Astrocyte (in vitro differentiated cells and primary cell): ENCODE data around the gene MUC6. TPM values are rescaled to one million over a fixed set of nuclear protein-coding genes. Genes with fewer than 3 reads are reported as not detected.

Experiments
- DNase-seq: peaks from one replicate; pipeline ENCODE4 v3.0.0-alpha.2; 2010; ENCODE audit warnings: low read depth
- FAIRE-seq: peaks from 2 replicates; lab custom pipeline; 2011; peaks lifted over from hg19 to GRCh38; lab: Jason Lieb, UNC
- H2AFZ ChIP-seq: 2 replicates; pipeline ENCODE4 v1.6.0; 2012; ENCODE audit warnings: low read depth, low read length, inconsistent platforms
- H3K27ac ChIP-seq: 2 replicates; pipeline ENCODE4 v1.5.1; 2011; ENCODE audit warnings: low read depth, low read length, inconsistent platforms
- H3K27me3 ChIP-seq: 2 replicates; pipeline ENCODE4 v1.6.0; 2011; ENCODE audit warnings: low read length, inconsistent platforms; ENCODE audit not compliant: insufficient read depth
- H3K36me3 ChIP-seq: 2 replicates; pipeline ENCODE4 v1.5.1; 2011; ENCODE audit warnings: low read length, inconsistent platforms; ENCODE audit not compliant: insufficient read depth
- H3K4me1 ChIP-seq: 2 replicates; pipeline ENCODE4 v1.5.1; 2011; ENCODE audit warnings: low read length, inconsistent platforms; ENCODE audit not compliant: insufficient read depth
- H3K4me2 ChIP-seq: 2 replicates; pipeline ENCODE4 v1.6.0; 2012; ENCODE audit warnings: low read length, inconsistent platforms
- H3K4me3 ChIP-seq: 2 replicates; pipeline ENCODE4 v1.5.1; 2011; ENCODE audit warnings: low read depth, mild to moderate bottlenecking, low read length, inconsistent platforms; ENCODE audit not compliant: insufficient read depth
- H3K79me2 ChIP-seq: 2 replicates; pipeline ENCODE4 v1.6.0; 2012; ENCODE audit warnings: mild to moderate bottlenecking, low read length, inconsistent platforms; ENCODE audit not compliant: insufficient read depth
- H3K9ac ChIP-seq: 2 replicates; pipeline ENCODE4 v1.6.0; 2012; ENCODE audit warnings: mild to moderate bottlenecking, low read length, inconsistent platforms
- H3K9me3 ChIP-seq: 2 replicates; pipeline ENCODE4 v1.5.1; 2012; ENCODE audit warnings: low read depth, mild to moderate bottlenecking, low read length, inconsistent platforms; ENCODE audit not compliant: insufficient read depth
- H4K20me1 ChIP-seq: 2 replicates; pipeline ENCODE4 v1.6.0; 2012; ENCODE audit warnings: low read length, inconsistent platforms; ENCODE audit not compliant: insufficient read depth
- H3K27ac Mint-ChIP-seq: one replicate; pipeline ENCODE4 v1.8.0; 2021; ENCODE audit warnings: mild to moderate bottlenecking, mixed read lengths; ENCODE audit not compliant: unreplicated experiment
- H3K27me3 Mint-ChIP-seq: one replicate; pipeline ENCODE4 v1.8.0; 2021; ENCODE audit warnings: low read depth, mixed read lengths; ENCODE audit not compliant: unreplicated experiment
- H3K36me3 Mint-ChIP-seq: one replicate; pipeline ENCODE4 v1.8.0; 2021; ENCODE audit warnings: low read depth, mixed read lengths; ENCODE audit not compliant: unreplicated experiment
- H3K4me1 Mint-ChIP-seq: one replicate; pipeline ENCODE4 v1.8.0; 2021; ENCODE audit warnings: low read depth, mixed read lengths; ENCODE audit not compliant: unreplicated experiment
- H3K4me3 Mint-ChIP-seq: one replicate; pipeline ENCODE4 v1.8.0; 2021; ENCODE audit warnings: mild to moderate bottlenecking, moderate library complexity, mixed read lengths; ENCODE audit not compliant: unreplicated experiment
- H3K9me3 Mint-ChIP-seq: one replicate; pipeline ENCODE4 v1.8.0; 2021; ENCODE audit warnings: mild to moderate bottlenecking, mixed read lengths; ENCODE audit not compliant: unreplicated experiment
- CTCF ChIP-seq: IDR thresholded peaks from 2 replicates; pipeline ENCODE4 v1.5.1; 2011; ENCODE audit warnings: low read depth, mild to moderate bottlenecking, inconsistent platforms, low read length, moderate library complexity; ENCODE audit not compliant: insufficient read depth
- EZH2 ChIP-seq: IDR thresholded peaks from 2 replicates; pipeline ENCODE4 v1.6.1; 2012; ENCODE audit warnings: mild to moderate bottlenecking, low read length, inconsistent platforms; ENCODE audit not compliant: insufficient read depth
- total RNA-seq: library from RNA; stranded (reverse); gene quantifications from 2 replicates; pipeline ENCODE4 v1.2.1, GENCODE V29; 2021

MUC6 gene
- total RNA-seq, 1 donor from 2014 or later = not detected

DNA sequence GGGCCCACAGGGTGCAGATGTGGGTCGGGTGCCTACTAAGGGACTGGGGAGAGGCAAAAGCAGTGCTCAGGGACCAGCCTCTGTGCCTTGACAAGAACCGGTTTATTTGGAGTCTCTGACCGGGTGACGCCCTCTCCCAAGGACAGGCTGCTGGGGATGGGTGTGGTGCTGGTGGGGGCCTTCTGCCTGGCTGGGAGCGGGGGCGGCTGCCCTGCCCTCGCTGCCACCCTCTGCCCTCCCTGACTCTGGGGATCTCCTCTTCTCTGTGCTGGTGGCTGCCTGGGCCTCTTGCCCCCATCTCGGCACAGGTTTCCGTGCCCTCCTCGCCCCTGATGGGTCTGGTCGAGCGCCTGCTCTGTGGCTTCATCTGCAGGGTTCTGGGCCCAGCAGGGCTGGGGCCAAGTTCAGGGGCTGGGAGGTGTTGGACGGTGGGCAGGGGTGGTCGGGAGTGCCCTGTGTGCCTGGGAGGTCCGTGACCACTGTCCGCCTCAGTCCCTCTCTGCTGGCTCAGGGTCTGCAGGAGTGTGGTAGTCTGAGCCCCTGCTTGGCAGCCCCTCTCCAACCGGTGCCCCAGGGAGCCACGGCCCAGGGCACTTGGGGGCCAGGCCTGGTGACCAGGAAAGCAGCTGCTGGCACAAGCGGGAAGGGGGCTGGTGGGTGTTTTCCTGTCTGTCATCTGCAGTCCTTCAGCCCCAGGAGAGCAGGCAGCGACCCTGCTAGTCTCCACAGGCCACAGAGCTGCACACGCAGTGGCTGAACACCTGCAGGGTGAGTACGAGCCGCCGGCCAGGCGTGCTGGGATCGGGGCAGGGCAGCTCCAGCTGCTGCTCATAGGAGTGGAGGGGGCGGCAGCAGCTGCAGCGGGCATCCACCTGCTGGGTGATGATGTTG lies 23.5 kb downstream of the MUC6 start:
- Histone ChIP-seq H3K4me3 (no peak overlapping the region), H3K4me1 (no peaks in the 10 kb centered on the region), H4K20me1 (peaks cover 41% of the 10 kb centered on the region), H3K9ac (no peak overlapping the region), H3K9me3 (no peaks in the 10 kb centered on the region), H3K4me2 (no peak overlapping the region), H3K27me3 (no peaks in the 10 kb centered on the region), H2AFZ (no peak overlapping the region), H3K79me2 (peaks cover 15% of the 10 kb centered on the region), H3K27ac (no peak overlapping the region), H3K36me3 (peaks cover 7% of the 10 kb centered on the region)
- FAIRE-seq (no peak), DNase-seq (no peak)
- peaks cover 4% of the 10 kb centered on the region for H3K4me1 Mint-ChIP-seq
- H3K36me3 Mint-ChIP-seq = peaks cover 16% of the 10 kb centered on the region
- H3K27ac Mint-ChIP-seq = no peak overlapping the region
- TF ChIP-seq CTCF (no peak), EZH2 (no peak)
- H3K27me3 Mint-ChIP-seq = no peaks in the 10 kb centered on the region
- H3K9me3 Mint-ChIP-seq = peaks cover 8% of the 10 kb centered on the region
- no peak overlapping the region for H3K4me3 Mint-ChIP-seq

GRCh38 chr11:1012291-1012690 lies 24.2 kb downstream of the MUC6 start:
- Histone ChIP-seq H3K4me2 (no peak overlapping the region), H3K27ac (no peak overlapping the region), H3K4me3 (no peak overlapping the region), H3K79me2 (peaks cover 10% of the 10 kb centered on the region), H3K9me3 (no peaks in the 10 kb centered on the region), H4K20me1 (peaks cover 40% of the 10 kb centered on the region), H3K27me3 (no peaks in the 10 kb centered on the region), H3K36me3 (peaks cover 7% of the 10 kb centered on the region), H2AFZ (no peak overlapping the region), H3K4me1 (no peaks in the 10 kb centered on the region), H3K9ac (no peak overlapping the region)
- peaks cover 4% of the 10 kb centered on the region for H3K4me1 Mint-ChIP-seq
- DNase-seq (no peak), FAIRE-seq (no peak)
- TF ChIP-seq CTCF = no peak
- TF ChIP-seq EZH2 = no peak
- no peak overlapping the region for H3K27ac Mint-ChIP-seq
- H3K36me3 Mint-ChIP-seq = peaks cover 12% of the 10 kb centered on the region
- H3K27me3 Mint-ChIP-seq = no peaks in the 10 kb centered on the region
- peaks cover 4% of the 10 kb centered on the region for H3K9me3 Mint-ChIP-seq
- H3K4me3 Mint-ChIP-seq = no peak overlapping the region

- no peak overlapping the region for H3K27ac ChIP-seq
- no peaks in the 10 kb centered on the region for H3K9me3 ChIP-seq
- no peaks in the 10 kb centered on the region for H3K4me1 ChIP-seq
- Mint-ChIP-seq H3K27ac (no peak overlapping the region), H3K36me3 (peaks cover 4% of the 10 kb centered on the region), H3K4me1 (no peaks in the 10 kb centered on the region), H3K9me3 (no peaks in the 10 kb centered on the region), H3K27me3 (no peaks in the 10 kb centered on the region), H3K4me3 (no peak overlapping the region)
- no peak overlapping the region for H2AFZ ChIP-seq
- H3K4me2 ChIP-seq = no peak overlapping the region
- H3K36me3 ChIP-seq = peaks cover 7% of the 10 kb centered on the region
- no peak overlapping the region for H3K4me3 ChIP-seq
- TF ChIP-seq EZH2 (no peak), CTCF (no peak)
- FAIRE-seq (no peak), DNase-seq (no peak)
- H4K20me1 ChIP-seq = peaks cover 35% of the 10 kb centered on the region
- H3K79me2 ChIP-seq = no peaks in the 10 kb centered on the region
- no peaks in the 10 kb centered on the region for H3K27me3 ChIP-seq
- H3K9ac ChIP-seq = no peak overlapping the region
Observed at GRCh38 chr11:1011320-1011698, 25.2 kb downstream of the MUC6 start.
